ENCODE data around the gene ZNF469.
A peak's percentile ranks its signal among the peaks of the same experiment; 100 is the strongest.

DNA sequence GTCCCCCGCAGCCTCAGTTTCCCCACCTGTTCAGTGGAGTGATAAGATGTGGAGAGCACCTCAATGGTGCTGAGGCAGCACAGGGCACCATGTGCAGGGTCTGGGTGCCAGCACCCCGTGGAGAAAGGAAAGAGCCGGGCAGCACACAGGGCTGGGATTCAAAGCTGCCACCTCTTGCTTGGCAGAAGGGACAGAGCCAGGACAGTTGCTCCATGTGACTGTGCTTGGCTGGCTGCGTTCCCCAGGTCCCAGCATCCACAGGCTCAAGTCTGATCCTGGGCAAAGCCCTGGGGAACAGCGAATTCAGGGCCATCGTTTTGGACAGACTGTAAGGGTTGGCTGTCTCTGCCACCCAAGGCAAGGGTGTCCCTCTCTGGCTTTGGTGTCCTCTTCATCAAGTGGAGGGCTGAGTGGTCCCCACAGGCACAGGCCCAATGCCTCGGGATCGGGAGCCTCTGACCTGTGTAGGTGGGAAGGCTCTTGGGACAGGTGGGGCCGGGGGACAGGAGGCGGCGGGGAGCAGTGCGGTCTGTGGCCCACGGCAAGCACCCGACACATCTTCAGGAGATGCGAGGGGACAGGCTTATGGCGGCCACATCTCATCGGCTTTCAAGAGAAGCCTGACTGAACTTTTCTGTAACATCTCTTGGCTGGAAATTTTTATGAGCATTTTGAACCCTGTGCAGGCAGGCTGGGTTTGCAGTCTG is 8.5 kb downstream of the ZNF469 start:
- TF ChIP-seq, protein P1, sequence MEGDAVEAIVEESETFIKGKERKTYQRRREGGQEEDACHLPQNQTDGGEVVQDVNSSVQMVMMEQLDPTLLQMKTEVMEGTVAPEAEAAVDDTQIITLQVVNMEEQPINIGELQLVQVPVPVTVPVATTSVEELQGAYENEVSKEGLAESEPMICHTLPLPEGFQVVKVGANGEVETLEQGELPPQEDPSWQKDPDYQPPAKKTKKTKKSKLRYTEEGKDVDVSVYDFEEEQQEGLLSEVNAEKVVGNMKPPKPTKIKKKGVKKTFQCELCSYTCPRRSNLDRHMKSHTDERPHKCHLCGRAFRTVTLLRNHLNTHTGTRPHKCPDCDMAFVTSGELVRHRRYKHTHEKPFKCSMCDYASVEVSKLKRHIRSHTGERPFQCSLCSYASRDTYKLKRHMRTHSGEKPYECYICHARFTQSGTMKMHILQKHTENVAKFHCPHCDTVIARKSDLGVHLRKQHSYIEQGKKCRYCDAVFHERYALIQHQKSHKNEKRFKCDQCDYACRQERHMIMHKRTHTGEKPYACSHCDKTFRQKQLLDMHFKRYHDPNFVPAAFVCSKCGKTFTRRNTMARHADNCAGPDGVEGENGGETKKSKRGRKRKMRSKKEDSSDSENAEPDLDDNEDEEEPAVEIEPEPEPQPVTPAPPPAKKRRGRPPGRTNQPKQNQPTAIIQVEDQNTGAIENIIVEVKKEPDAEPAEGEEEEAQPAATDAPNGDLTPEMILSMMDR (conservative IDR thresholded peaks at IDR 0.05; ENCODE audit: low read depth, low read length) = no peak
- peak; percentile 3 for TF ChIP-seq EZH2 (IDR thresholded peaks at IDR 0.05; ENCODE audit: borderline replicate concordance, low read depth, low read length, poor library complexity, severe bottlenecking)

Data from A673 (cell line).